ENCODE measurements around the gene CLEC2D.

DNA sequence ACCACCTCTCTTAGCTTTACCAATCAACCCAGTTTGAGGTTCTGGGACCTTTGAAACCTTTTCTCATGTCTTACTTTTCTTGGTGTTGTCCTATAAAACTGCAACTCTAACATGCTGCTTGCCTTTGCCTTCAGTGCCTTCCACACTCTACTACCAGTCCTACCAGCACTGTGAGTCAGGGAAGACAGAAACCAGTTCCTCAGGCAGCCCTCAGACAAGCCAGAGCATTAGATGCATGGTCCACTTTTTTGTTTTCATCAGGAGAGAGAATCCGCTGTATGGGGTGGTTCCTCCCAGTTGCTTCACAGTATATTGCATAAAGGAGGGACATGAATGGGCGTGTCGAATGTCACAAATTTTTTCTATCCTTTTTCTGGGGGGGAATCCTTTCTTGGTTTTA is 44.5 kb upstream of the CLEC2D start:
- TF ChIP-seq, protein P1, sequence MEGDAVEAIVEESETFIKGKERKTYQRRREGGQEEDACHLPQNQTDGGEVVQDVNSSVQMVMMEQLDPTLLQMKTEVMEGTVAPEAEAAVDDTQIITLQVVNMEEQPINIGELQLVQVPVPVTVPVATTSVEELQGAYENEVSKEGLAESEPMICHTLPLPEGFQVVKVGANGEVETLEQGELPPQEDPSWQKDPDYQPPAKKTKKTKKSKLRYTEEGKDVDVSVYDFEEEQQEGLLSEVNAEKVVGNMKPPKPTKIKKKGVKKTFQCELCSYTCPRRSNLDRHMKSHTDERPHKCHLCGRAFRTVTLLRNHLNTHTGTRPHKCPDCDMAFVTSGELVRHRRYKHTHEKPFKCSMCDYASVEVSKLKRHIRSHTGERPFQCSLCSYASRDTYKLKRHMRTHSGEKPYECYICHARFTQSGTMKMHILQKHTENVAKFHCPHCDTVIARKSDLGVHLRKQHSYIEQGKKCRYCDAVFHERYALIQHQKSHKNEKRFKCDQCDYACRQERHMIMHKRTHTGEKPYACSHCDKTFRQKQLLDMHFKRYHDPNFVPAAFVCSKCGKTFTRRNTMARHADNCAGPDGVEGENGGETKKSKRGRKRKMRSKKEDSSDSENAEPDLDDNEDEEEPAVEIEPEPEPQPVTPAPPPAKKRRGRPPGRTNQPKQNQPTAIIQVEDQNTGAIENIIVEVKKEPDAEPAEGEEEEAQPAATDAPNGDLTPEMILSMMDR (IDR thresholded peaks at IDR 0.05) = no peak
- TF ChIP-seq POLR2A (IDR thresholded peaks at IDR 0.05) (no peak), POLR2AphosphoS5 (IDR thresholded peaks at IDR 0.05) (no peak)

Data from breast epithelium (tissue), 3 donors.